Keratinocyte (primary cell): Measurements from ENCODE around the gene RPUSD4.

Source experiments
- CTCF ChIP-seq, 3 experiments: IDR thresholded peaks in 1 of 3; conservative IDR thresholded peaks in 1 of 3; optimal IDR thresholded peaks in 1 of 3; 2 replicates in 2 of 3; 3 replicates in 1 of 3; pipeline versions ENCODE3 to v1.5.1; 2011; ENCODE audit warnings: low read length in 3 of 3, mild to moderate bottlenecking in 3 of 3, moderate library complexity in 2 of 3, control low read depth in 1 of 3, inconsistent platforms in 1 of 3; ENCODE audit not compliant: insufficient read depth in 2 of 3; ENCODE audit errors: extremely low read depth in 1 of 3
- EZH2 ChIP-seq: IDR thresholded peaks from one replicate; pipeline ENCODE4 v1.6.1; 2012; ENCODE audit warnings: inconsistent platforms, mild to moderate bottlenecking, low read length, moderate library complexity

DNA sequence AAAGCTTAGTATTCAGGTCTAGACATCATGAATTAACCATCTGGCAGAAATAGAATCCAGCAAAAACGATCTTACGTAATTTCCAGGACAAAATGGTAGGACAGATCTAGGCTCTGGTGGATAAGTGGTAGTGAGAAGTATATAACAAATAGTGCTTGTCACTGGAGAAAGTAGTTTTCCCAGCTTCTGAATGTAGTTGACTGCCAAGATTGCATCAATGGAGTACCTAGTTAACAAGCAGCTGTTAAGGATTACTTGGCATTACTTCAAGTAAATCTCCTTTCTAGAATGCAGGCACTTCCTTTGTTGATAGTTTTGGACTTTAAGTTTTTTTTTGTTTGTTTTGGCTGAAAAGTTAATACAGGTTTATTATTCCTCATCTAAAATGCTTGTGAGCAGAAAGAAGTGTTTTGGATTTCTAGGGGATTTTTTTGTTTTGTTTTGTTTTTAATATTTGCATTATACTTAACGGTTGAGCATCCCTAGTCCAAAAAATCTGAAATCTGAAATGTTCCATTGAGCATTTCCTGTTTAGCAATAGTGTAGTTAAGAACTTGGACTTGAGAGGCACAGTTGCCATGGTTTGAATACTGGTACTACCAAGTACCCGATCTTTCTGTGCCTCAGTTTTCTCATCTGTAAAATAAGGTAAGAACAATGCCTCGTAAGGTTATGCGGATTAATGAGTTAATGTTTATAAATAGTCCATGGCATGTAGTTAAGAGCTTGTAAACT lies 20.4 kb upstream of the RPUSD4 start:
- TF ChIP-seq CTCF (optimal IDR thresholded peaks at IDR 0.05 in 1 of 3, IDR thresholded peaks at IDR 0.05 in 1 of 3, conservative IDR thresholded peaks at IDR 0.05 in 1 of 3; ENCODE audit: extremely low read depth in 1 of 3, insufficient read depth in 2 of 3, low read length in 3 of 3), result no peak
- TF ChIP-seq EZH2, result no peak
